Smooth muscle cell (in vitro differentiated cells): ENCODE measurements around the gene IBTK. TPM values are rescaled to one million over a fixed set of nuclear protein-coding genes. Genes with fewer than 3 reads are reported as not detected.
"Not testable (repeated sequence)": the region's sequence is repeated elsewhere in the genome, so short reads cannot be mapped to it uniquely, and the experiment has no call there.

Experiments used
- DNase-seq: peaks from one replicate; lab custom pipeline; 2025; ENCODE audit not compliant: unreplicated experiment; lab: John Stamatoyannopoulos, UW
- H2AFZ ChIP-seq: fragments of 200-600 bp; sonication (generic); 2 replicates; pipeline ENCODE4 v1.6.0; 2016; ENCODE audit warnings: antibody characterized with exemption, low read depth, mild to moderate bottlenecking
- H3F3A ChIP-seq: fragments of 200-600 bp; sonication (generic); 2 replicates; pipeline ENCODE4 v1.6.0; 2017; ENCODE audit warnings: antibody characterized with exemption, low read depth
- H3K27ac ChIP-seq: fragments of 200-600 bp; sonication (generic); 2 replicates; pipeline ENCODE4 v1.5.1; 2016; ENCODE audit warnings: low read depth, mild to moderate bottlenecking
- H3K27me3 ChIP-seq: fragments of 200-600 bp; sonication (generic); 2 replicates; pipeline ENCODE4 v1.6.1; 2016; ENCODE audit warnings: low read depth, mild to moderate bottlenecking
- H3K36me3 ChIP-seq: fragments of 200-600 bp; sonication (generic); 2 replicates; pipeline ENCODE4 v1.5.1; 2016; ENCODE audit warnings: low read depth
- H3K4me1 ChIP-seq: fragments of 200-600 bp; sonication (generic); 2 replicates; pipeline ENCODE4 v1.5.1; 2016; ENCODE audit warnings: low read depth
- H3K4me2 ChIP-seq: fragments of 200-600 bp; sonication (generic); 2 replicates; pipeline ENCODE4 v1.6.0; 2016; ENCODE audit warnings: mild to moderate bottlenecking
- H3K4me3 ChIP-seq: fragments of 200-600 bp; sonication (generic); 2 replicates; pipeline ENCODE4 v1.5.1; 2016; ENCODE audit warnings: mild to moderate bottlenecking
- H3K79me2 ChIP-seq: fragments of 200-600 bp; sonication (generic); 2 replicates; pipeline ENCODE4 v1.6.0; 2016; ENCODE audit warnings: low read depth, mild to moderate bottlenecking
- H3K9ac ChIP-seq: fragments of 200-600 bp; sonication (generic); 2 replicates; pipeline ENCODE4 v1.6.0; 2016; ENCODE audit warnings: low read depth
- H3K9me3 ChIP-seq: fragments of 200-600 bp; sonication (generic); replicated peaks from 2 replicates; pipeline ENCODE4 v1.5.1; 2016; ENCODE audit warnings: low read depth
- H4K20me1 ChIP-seq: fragments of 200-600 bp; sonication (generic); 2 replicates; pipeline ENCODE4 v1.6.0; 2016; ENCODE audit warnings: low read depth
- WGBS: methylation state at CpG from one replicate; pipeline ENCODE4 v1.1.7; 2016; ENCODE audit warnings: low lambda C conversion rate; 5-methylcytosine and 5-hydroxymethylcytosine counted together
- polyA plus RNA-seq: library from polyadenylated mRNA; unstranded; fragments of >200 nt; fragmentation: Nextera tagmentation; extraction: Ambion mirVana; gene quantifications from 2 replicates; pipeline ENCODE4 v1.2.1, GENCODE V29; 2016
- total RNA-seq: library from RNA; depleted of rRNA; stranded (reverse); fragments of >200 nt; gene quantifications from 2 replicates; pipeline ENCODE4 v1.2.3, GENCODE V29; 2014
- TF ChIP-seq, protein P1 (sequence below): fragments of 200-600 bp; sonication (generic); IDR thresholded peaks from 2 replicates; pipeline ENCODE4 v1.5.1; 2017; ENCODE audit warnings: borderline replicate concordance, mild to moderate bottlenecking, antibody characterized with exemption; ENCODE audit not compliant: insufficient read depth, poor library complexity, severe bottlenecking

The IBTK gene
- total and polyA plus RNA-seq, 2 experiments from 2014 or later = 21.6 to 50.7 TPM

- H3K9ac ChIP-seq = no peak overlapping the region
- peak overlapping the region; percentile 74 for H3K4me2 ChIP-seq
- H3K79me2 ChIP-seq = no peaks in the 10 kb centered on the region
- no peak for DNase-seq
- H3K27me3 ChIP-seq = no peaks in the 10 kb centered on the region
- peaks cover 20% of the 10 kb centered on the region for H3K4me1 ChIP-seq
- H2AFZ ChIP-seq = peak overlapping the region; percentile 50
- H3K27ac ChIP-seq = peak overlapping the region; percentile 67
- H3K36me3 ChIP-seq = no peaks in the 10 kb centered on the region
- WGBS = 86% methylated on average over 2 of the region's 2 CpGs
- H3K4me3 ChIP-seq = no peak overlapping the region
- H4K20me1 ChIP-seq = no peaks in the 10 kb centered on the region
- TF ChIP-seq, protein P1, sequence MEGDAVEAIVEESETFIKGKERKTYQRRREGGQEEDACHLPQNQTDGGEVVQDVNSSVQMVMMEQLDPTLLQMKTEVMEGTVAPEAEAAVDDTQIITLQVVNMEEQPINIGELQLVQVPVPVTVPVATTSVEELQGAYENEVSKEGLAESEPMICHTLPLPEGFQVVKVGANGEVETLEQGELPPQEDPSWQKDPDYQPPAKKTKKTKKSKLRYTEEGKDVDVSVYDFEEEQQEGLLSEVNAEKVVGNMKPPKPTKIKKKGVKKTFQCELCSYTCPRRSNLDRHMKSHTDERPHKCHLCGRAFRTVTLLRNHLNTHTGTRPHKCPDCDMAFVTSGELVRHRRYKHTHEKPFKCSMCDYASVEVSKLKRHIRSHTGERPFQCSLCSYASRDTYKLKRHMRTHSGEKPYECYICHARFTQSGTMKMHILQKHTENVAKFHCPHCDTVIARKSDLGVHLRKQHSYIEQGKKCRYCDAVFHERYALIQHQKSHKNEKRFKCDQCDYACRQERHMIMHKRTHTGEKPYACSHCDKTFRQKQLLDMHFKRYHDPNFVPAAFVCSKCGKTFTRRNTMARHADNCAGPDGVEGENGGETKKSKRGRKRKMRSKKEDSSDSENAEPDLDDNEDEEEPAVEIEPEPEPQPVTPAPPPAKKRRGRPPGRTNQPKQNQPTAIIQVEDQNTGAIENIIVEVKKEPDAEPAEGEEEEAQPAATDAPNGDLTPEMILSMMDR = no peak
- H3K9me3 ChIP-seq = no peaks in the 10 kb centered on the region
- H3F3A ChIP-seq = no peaks in the 10 kb centered on the region
These were observed 13.6 kb upstream of the IBTK start for GRCh38 chr6:82260997-82261732.

DNA sequence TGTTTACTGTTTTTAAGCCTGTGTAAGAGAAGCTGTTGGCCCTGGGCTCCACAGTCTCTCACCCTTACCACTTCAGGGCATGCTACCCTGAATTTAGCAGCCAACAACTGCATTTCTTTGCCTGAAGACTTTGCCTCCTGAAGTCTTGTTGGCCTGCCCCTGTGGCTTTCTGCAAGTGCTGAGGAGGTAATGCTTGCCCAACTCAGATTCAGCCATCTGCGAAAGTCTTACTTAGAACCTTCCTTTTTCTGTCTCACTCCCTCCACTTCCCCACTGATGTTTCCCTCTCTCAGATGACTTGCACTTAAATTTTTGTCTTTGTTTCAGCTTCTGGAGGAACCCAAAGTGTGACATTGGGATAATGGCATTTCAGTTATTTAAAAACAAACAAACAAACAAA lies 11.8 kb upstream of the IBTK start:
- DNase-seq = no peak
- Histone ChIP-seq H3K9me3 (no peaks in the 10 kb centered on the region), H3K4me2 (no peak overlapping the region), H3K36me3 (no peaks in the 10 kb centered on the region), H3K79me2 (no peaks in the 10 kb centered on the region), H2AFZ (peak overlapping the region; percentile 15), H3K4me1 (peaks cover 20% of the 10 kb centered on the region), H4K20me1 (no peaks in the 10 kb centered on the region), H3K27me3 (no peaks in the 10 kb centered on the region), H3K27ac (no peak overlapping the region), H3K4me3 (no peak overlapping the region), H3K9ac (no peak overlapping the region), H3F3A (no peaks in the 10 kb centered on the region)
- 97% methylated on average over 1 of the region's 1 CpG for WGBS
- TF ChIP-seq, protein P1 = no peak

DNA sequence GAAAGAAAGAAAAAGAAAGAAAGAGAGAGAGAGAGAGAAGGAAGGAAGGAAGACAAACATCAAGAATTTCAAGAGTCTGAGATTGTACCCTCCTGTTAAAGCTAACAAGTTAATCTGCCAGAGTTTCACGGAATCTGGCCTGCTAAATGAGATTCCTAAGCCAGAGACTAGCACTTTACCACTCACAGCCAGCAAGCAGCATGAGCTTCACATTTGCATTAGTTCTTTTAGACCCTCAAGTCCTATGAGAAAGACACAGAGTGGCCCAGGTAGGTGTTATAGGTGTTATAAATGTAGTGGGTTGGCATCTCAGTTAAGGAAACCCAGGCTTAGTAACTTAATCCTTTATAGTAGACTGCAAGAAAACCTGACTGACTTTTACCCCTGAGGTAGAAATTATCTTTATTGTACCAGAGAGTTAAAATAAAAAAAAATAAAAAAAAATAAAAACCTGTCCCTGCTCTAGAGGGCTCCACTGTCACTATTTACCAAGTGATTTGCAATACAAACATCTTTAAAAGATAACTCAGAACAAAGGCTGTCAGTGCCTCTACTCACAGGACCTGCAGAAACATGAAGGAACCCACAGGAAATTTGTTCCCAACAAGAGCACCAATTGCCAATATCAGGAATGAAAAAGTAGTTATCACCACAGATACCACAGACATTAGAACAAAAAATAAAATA lies 9.7 kb upstream of the IBTK start:
- Histone ChIP-seq H3K4me3 (no peak overlapping the region), H3K27me3 (no peaks in the 10 kb centered on the region), H3F3A (no peaks in the 10 kb centered on the region), H2AFZ (no peak overlapping the region), H3K4me1 (peaks cover 17% of the 10 kb centered on the region), H3K4me2 (no peak overlapping the region), H3K9me3 (no peaks in the 10 kb centered on the region), H3K27ac (no peak overlapping the region), H4K20me1 (no peaks in the 10 kb centered on the region), H3K36me3 (no peaks in the 10 kb centered on the region), H3K9ac (no peak overlapping the region), H3K79me2 (no peaks in the 10 kb centered on the region)
- 48% methylated on average over 1 of the region's 1 CpG for WGBS
- DNase-seq = no peak
- TF ChIP-seq, protein P1 = no peak

GRCh38 chr6:82254722-82255121 lies 7.2 kb upstream of the IBTK start:
- H3K27ac ChIP-seq, H3K27me3 ChIP-seq, H3K79me2 ChIP-seq, H3K4me2 ChIP-seq, H4K20me1 ChIP-seq, H3K4me3 ChIP-seq, H3K9me3 ChIP-seq, H3F3A ChIP-seq, H3K36me3 ChIP-seq, H3K4me1 ChIP-seq, H3K9ac ChIP-seq, DNase-seq, H2AFZ ChIP-seq: not testable (repeated sequence)
- 97% methylated on average over 5 of the region's 5 CpGs for WGBS
